KMS-11 (cell line): ENCODE results near the gene GRK3.

Experiments used
- H2AFZ ChIP-seq: fragments of 200-600 bp; sonication (generic); 2 replicates; pipeline ENCODE4 v1.6.1; 2016; ENCODE audit warnings: antibody characterized with exemption, mixed run types, low read depth
- H3K27ac ChIP-seq: fragments of 200-600 bp; sonication (generic); 2 replicates; pipeline ENCODE4 v1.6.1; 2016; ENCODE audit warnings: mild to moderate bottlenecking, mixed run types
- H3K27me3 ChIP-seq: fragments of 200-600 bp; sonication (generic); 2 replicates; pipeline ENCODE4 v1.6.1; 2017; ENCODE audit warnings: mild to moderate bottlenecking, low read depth, mixed run types, moderate library complexity; ENCODE audit not compliant: insufficient read depth
- H3K36me3 ChIP-seq: fragments of 200-600 bp; sonication (generic); 2 replicates; pipeline ENCODE4 v1.6.1; 2017; ENCODE audit warnings: mild to moderate bottlenecking, mixed run types; ENCODE audit not compliant: insufficient read depth
- H3K4me1 ChIP-seq: fragments of 200-600 bp; sonication (generic); 2 replicates; pipeline ENCODE4 v1.6.1; 2016; ENCODE audit warnings: mild to moderate bottlenecking, low read depth, mixed run types; ENCODE audit not compliant: poor library complexity, severe bottlenecking
- H3K4me2 ChIP-seq: fragments of 200-600 bp; sonication (generic); 2 replicates; pipeline ENCODE4 v1.7.0; 2016; ENCODE audit warnings: mild to moderate bottlenecking, mixed run types
- H3K4me3 ChIP-seq: fragments of 200-600 bp; sonication (generic); IDR thresholded peaks from 2 replicates; pipeline ENCODE4 v1.6.1; 2017; ENCODE audit warnings: low read depth, low read length, mixed read lengths; ENCODE audit not compliant: insufficient read depth
- H3K79me2 ChIP-seq: fragments of 200-600 bp; sonication (generic); 2 replicates; pipeline ENCODE4 v1.6.1; 2016; ENCODE audit warnings: low read depth, mixed run types; ENCODE audit not compliant: insufficient read depth
- H3K9ac ChIP-seq: fragments of 200-600 bp; sonication (generic); 2 replicates; pipeline ENCODE4 v1.6.1; 2016; ENCODE audit warnings: mild to moderate bottlenecking, mixed run types
- H4K20me1 ChIP-seq: fragments of 200-600 bp; sonication (generic); 2 replicates; pipeline ENCODE4 v1.6.1; 2016; ENCODE audit warnings: mild to moderate bottlenecking, mixed run types; ENCODE audit not compliant: insufficient read depth
- TF ChIP-seq, protein P1 (sequence below): fragments of 200-600 bp; sonication (generic); conservative IDR thresholded peaks from 2 replicates; pipeline ENCODE4 v1.6.1; 2017; ENCODE audit warnings: low read depth, mild to moderate bottlenecking, antibody characterized with exemption, low read length, moderate library complexity, mixed read lengths

GRK3 gene

DNA sequence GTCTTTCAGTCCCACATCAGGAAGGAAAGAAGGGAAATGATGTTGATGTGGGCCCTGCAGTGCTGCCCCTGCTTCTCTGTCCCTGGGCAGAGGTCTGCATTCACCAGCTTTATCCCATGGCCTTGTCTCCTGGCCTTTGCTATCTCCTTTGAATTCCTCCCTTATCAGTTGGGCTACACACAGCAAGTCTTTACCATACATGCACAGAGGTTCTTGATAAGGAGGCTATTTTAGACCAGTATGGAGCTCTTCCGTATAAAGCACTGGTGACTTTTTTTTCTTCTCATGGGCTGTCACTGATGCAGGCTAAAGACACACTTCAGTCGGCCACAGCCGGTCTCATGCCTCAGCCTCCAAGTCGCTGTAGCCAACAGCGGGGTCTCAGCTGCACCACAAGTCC, 197.7 kb downstream of the GRK3 start:
- Histone ChIP-seq H2AFZ (no peak overlapping the region), H3K4me3 (no peak overlapping the region), H3K4me2 (no peak overlapping the region), H3K79me2 (no peaks in the 10 kb centered on the region), H3K36me3 (no peaks in the 10 kb centered on the region), H4K20me1 (no peaks in the 10 kb centered on the region), H3K27me3 (no peaks in the 10 kb centered on the region), H3K9ac (no peak overlapping the region), H3K27ac (no peak overlapping the region), H3K4me1 (no peaks in the 10 kb centered on the region)
- TF ChIP-seq, protein P1, sequence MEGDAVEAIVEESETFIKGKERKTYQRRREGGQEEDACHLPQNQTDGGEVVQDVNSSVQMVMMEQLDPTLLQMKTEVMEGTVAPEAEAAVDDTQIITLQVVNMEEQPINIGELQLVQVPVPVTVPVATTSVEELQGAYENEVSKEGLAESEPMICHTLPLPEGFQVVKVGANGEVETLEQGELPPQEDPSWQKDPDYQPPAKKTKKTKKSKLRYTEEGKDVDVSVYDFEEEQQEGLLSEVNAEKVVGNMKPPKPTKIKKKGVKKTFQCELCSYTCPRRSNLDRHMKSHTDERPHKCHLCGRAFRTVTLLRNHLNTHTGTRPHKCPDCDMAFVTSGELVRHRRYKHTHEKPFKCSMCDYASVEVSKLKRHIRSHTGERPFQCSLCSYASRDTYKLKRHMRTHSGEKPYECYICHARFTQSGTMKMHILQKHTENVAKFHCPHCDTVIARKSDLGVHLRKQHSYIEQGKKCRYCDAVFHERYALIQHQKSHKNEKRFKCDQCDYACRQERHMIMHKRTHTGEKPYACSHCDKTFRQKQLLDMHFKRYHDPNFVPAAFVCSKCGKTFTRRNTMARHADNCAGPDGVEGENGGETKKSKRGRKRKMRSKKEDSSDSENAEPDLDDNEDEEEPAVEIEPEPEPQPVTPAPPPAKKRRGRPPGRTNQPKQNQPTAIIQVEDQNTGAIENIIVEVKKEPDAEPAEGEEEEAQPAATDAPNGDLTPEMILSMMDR, result no peak

DNA sequence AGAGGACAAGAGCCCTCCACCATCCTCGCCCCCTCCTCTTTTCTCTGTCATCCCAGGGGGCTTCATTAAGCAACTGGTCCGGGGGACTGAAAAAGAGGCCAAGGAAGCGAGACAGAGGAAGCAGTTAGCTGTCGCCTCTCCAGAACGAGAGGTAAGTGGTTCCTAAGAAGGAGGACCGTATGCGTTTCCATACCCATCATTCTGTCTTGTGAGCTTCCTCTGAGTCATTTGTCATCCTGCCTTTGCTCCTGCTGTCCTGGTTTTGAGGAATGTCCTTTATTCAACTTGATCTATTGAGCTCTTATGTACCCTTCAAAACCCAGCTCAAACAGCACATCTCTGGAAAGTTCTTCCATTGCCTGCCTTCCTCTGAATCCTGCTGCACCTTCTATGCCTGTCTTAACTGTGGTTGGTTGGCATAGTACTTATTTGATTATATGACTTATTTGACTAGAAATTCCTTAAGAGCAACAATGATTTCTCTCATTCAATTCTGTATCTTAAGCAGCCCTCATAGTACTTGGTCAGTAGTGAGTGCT, 198.8 kb downstream of the GRK3 start:
- no peaks in the 10 kb centered on the region for H3K36me3 ChIP-seq

DNA sequence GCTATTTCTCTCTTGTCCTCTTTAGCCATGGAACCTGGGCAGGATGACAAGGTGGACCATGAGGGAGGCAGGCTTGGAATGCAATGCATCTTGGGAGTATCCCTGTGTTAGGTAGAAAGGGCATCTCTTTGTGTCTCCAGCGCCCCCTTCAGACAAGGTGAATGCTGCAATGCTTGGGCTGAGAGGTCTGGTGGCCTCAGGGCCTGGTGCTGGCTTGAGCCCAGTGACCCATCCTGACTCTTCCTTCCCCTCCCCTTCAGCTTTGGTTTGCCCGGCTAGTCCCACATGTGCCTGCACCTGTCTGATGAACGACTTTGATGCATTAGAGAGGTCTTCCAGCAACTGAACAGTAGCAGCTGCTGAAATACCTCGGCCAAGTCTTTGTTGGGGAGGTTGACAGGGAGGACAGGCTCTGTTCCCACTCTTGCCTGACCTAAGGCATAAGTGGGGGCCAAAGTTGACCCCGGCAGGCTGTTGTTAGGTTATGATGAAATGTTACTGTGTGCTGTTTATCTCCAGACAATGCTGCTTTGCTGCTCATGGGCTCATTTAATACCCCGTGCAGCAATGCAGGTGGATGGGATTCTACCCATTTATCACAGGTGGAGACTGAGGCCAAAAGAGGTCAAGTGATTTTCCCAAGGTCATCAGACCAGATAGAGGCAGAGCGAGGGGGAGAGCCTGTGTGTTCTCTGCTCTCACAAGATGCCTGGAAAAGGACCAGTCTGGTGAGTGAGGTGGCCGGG, 200.0 kb downstream of the GRK3 start:
- no peaks in the 10 kb centered on the region for H3K27me3 ChIP-seq
- no peaks in the 10 kb centered on the region for H3K36me3 ChIP-seq
- no peak overlapping the region for H3K4me2 ChIP-seq
- H2AFZ ChIP-seq, result no peak overlapping the region
- no peaks in the 10 kb centered on the region for H3K4me1 ChIP-seq
- H4K20me1 ChIP-seq, result no peaks in the 10 kb centered on the region
- H3K4me3 ChIP-seq, result no peak overlapping the region
- TF ChIP-seq, protein P1, result no peak
- H3K9ac ChIP-seq, result no peak overlapping the region
- no peaks in the 10 kb centered on the region for H3K79me2 ChIP-seq
- no peak overlapping the region for H3K27ac ChIP-seq

More for the DNA sequence above, 198.8 kb downstream of the GRK3 start:
- TF ChIP-seq, protein P1, result no peak
- H3K9ac ChIP-seq, result no peak overlapping the region
- no peaks in the 10 kb centered on the region for H3K4me1 ChIP-seq
- no peaks in the 10 kb centered on the region for H3K27me3 ChIP-seq
- H2AFZ ChIP-seq, result no peak overlapping the region
- no peaks in the 10 kb centered on the region for H3K79me2 ChIP-seq
- no peaks in the 10 kb centered on the region for H4K20me1 ChIP-seq
- no peak overlapping the region for H3K4me3 ChIP-seq
- H3K4me2 ChIP-seq, result no peak overlapping the region
- H3K27ac ChIP-seq, result no peak overlapping the region

DNA sequence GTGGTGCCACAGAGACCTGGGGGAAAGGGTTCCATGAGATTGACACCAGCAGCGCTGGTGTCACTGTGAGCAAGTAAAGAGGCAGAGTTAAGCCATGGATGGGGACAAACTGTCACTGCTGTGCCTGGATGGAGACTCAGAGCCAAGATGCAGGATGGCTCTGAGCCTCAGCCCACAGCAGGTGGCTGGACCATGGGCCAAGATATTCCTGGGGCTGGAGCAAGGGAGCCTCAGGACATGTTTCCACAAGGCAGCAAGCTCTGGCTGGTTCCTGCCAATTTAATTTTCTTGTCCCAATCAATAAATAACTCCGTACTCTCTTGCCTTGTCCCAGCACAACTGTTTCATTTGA, 200.5 kb downstream of the GRK3 start:
- Histone ChIP-seq H3K4me1 (no peaks in the 10 kb centered on the region), H3K36me3 (no peaks in the 10 kb centered on the region), H2AFZ (no peak overlapping the region), H3K4me3 (no peak overlapping the region), H3K4me2 (no peak overlapping the region), H3K9ac (no peak overlapping the region), H3K27me3 (no peaks in the 10 kb centered on the region), H4K20me1 (no peaks in the 10 kb centered on the region), H3K79me2 (no peaks in the 10 kb centered on the region), H3K27ac (no peak overlapping the region)
- TF ChIP-seq, protein P1, result no peak
